DND-41 (cell line): ENCODE measurements around the gene TH.

Experiments
- ATAC-seq: fragments of 200-7000 bp; cut with Tn5 transposase; 3 replicates; pipeline ENCODE4 v1.9.1; 2021; ENCODE audit warnings: low read depth; ENCODE audit not compliant: insufficient read depth
- DNase-seq: peaks from one replicate; pipeline ENCODE4 v3.0.0-alpha.2; 2020
- H2AFZ ChIP-seq: 2 replicates; pipeline ENCODE4 v1.6.0; 2012; ENCODE audit warnings: low read depth, low read length
- H3K27ac ChIP-seq: 2 replicates; pipeline ENCODE4 v1.5.1; 2012; ENCODE audit warnings: low read length, inconsistent platforms
- H3K27me3 ChIP-seq: fragments of 200-600 bp; sonication (generic); 2 replicates; pipeline ENCODE4 v1.6.0; 2012; ENCODE audit warnings: low read length, mild to moderate bottlenecking, inconsistent platforms; ENCODE audit not compliant: insufficient read depth, poor library complexity
- H3K36me3 ChIP-seq: 2 replicates; pipeline ENCODE4 v1.5.1; 2012; ENCODE audit warnings: low read length, inconsistent platforms; ENCODE audit not compliant: insufficient read depth
- H3K4me1 ChIP-seq: 2 replicates; pipeline ENCODE4 v1.5.1; 2012; ENCODE audit warnings: mild to moderate bottlenecking, low read length; ENCODE audit not compliant: insufficient read depth
- H3K4me2 ChIP-seq: 2 replicates; pipeline ENCODE4 v1.6.0; 2012; ENCODE audit warnings: mild to moderate bottlenecking, moderate library complexity, low read length, inconsistent platforms; ENCODE audit not compliant: insufficient read depth
- H3K4me3 ChIP-seq, 2 experiments: fragments of 200-600 bp in 1 of 2; shearing (Covaris generic) in 1 of 2; 2 replicates each; pipeline ENCODE4 v1.5.1; 2012 to 2016; ENCODE audit warnings: inconsistent platforms in 2 of 2, low read length in 2 of 2, mild to moderate bottlenecking in 2 of 2, low read depth in 1 of 2, moderate library complexity in 1 of 2
- H3K79me2 ChIP-seq: 2 replicates; pipeline ENCODE4 v1.6.0; 2012; ENCODE audit warnings: low read length, inconsistent platforms; ENCODE audit not compliant: insufficient read depth
- H3K9ac ChIP-seq: 2 replicates; pipeline ENCODE4 v1.6.0; 2012; ENCODE audit warnings: low read depth, mild to moderate bottlenecking, inconsistent platforms, low read length, moderate library complexity
- H3K9me3 ChIP-seq: 2 replicates; pipeline ENCODE4 v1.5.1; 2012; ENCODE audit warnings: low read length, moderate library complexity, mild to moderate bottlenecking, inconsistent platforms; ENCODE audit not compliant: insufficient read depth, severe bottlenecking
- H4K20me1 ChIP-seq: 2 replicates; pipeline ENCODE4 v1.6.0; 2012; ENCODE audit warnings: low read length; ENCODE audit not compliant: insufficient read depth
- CTCF ChIP-seq: IDR thresholded peaks from 2 replicates; pipeline ENCODE4 v1.5.1; 2012; ENCODE audit warnings: borderline replicate concordance, low read length, moderate library complexity, mild to moderate bottlenecking; ENCODE audit not compliant: poor library complexity, severe bottlenecking; ENCODE audit errors: extremely low read depth
- EZH2 ChIP-seq: IDR thresholded peaks from 3 replicates; pipeline ENCODE4 v1.6.1; 2012; ENCODE audit warnings: borderline replicate concordance, low read depth, mild to moderate bottlenecking, moderate library complexity, low read length, inconsistent platforms; ENCODE audit not compliant: severe bottlenecking

The TH gene

DNA sequence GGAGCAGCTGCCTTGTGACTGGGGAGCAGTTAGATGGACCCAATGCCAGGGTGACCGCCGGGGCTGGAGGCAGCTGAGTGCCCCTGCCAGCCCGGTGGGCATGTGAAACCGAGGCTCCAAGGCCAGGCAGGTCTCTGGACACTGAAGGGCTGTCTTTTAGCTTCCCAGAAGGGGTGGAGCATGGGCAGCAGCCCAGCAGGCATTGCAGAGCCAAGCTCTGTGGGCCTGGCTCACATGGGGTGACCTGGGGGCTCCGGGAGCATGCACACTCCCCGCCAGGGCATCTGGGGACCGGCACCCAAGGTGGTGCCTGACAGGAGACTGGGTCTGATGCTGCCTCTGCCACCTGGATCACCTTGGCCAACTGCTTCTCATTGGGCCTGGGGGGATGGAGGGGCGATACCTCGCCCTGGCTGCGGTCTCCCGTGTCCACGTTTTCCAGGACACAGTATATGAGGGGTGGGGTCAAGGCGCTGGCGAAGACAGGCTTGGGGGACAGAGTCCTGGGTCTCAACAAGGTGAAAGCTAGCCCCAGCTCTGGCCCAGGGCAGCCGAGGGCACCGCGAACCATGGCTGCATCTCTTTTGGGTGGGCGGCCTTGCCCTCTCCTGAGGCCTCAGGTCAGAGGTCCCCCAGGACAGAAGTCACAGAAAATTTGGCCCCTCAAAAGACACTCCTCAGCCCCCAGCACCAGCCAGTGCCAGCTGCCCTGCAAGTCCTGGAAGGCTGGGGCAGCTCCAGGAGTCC lies 14.1 kb downstream of the TH start:
- Histone ChIP-seq H3K4me3 (no peak overlapping the region), H3K79me2 (no peaks in the 10 kb centered on the region), H3K27me3 (no peaks in the 10 kb centered on the region), H3K9me3 (no peaks in the 10 kb centered on the region), H3K9ac (no peak overlapping the region), H3K36me3 (no peaks in the 10 kb centered on the region), H3K4me2 (no peak overlapping the region), H3K4me1 (no peaks in the 10 kb centered on the region), H2AFZ (no peak overlapping the region), H4K20me1 (0 out of 2 replicates have a peak, but pooled peaks cover 13% of the 10 kb centered on the region), H3K27ac (no peak overlapping the region)
- ATAC-seq, result no peak
- TF ChIP-seq EZH2 (no peak), CTCF (no peak)
- DNase-seq, result no peak

DNA sequence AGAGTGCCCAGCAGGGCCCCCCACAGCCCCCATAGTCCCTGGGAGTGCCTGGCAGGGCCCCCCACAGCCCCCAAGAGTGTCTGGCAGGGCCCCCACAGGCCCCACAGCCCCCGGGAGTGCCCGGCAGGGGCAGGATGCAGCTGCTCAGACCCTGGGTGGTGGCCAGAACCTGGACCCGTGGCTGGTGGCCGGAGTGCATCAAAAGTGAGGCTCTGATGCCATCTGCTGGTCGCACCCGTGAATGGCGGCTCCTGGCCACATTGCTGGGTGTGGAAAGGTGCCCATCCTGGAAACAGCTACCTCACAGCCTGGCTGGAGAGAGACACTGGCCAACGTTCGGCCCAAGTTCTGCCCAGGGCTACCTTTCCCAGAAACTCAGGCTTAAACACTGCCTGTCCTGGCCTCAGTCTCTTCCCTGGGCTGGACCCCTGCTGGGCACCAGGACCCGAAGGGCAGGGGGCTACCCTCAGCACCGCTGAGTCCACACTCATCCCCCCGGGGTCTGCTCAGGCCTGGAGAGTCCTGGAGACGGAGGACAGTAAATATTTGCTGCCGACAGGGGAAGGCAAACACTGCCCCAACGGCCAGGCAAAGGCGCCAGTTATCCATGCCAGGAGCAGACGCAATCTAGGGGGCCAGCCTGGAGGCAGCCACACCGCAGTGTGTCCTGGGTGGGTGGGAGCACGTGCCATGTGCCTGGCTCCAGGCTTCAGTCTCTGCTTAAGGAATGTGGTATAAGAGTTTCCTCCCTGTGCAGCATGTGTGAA lies 15.0 kb downstream of the TH start:
- Histone ChIP-seq H3K27me3 (no peaks in the 10 kb centered on the region), H3K4me1 (peaks cover 3% of the 10 kb centered on the region), H4K20me1 (0 out of 2 replicates have a peak, but pooled peaks cover 15% of the 10 kb centered on the region), H2AFZ (no peak overlapping the region), H3K4me2 (no peak overlapping the region), H3K4me3 (no peak overlapping the region), H3K27ac (no peak overlapping the region), H3K79me2 (no peaks in the 10 kb centered on the region), H3K9me3 (no peaks in the 10 kb centered on the region), H3K9ac (no peak overlapping the region), H3K36me3 (no peaks in the 10 kb centered on the region)
- peak; percentile 56 for DNase-seq
- TF ChIP-seq EZH2 (no peak), CTCF (peak; percentile 87)
- peak; percentile 49; the same call in 1 of the 3 replicates for ATAC-seq

- peaks cover 19% of the 10 kb centered on the region; the same call in 1 of the 2 replicates for H4K20me1 ChIP-seq
- H3K79me2 ChIP-seq, result no peaks in the 10 kb centered on the region
- H3K27ac ChIP-seq, result no peak overlapping the region
- ATAC-seq, result no peak
- H3K9ac ChIP-seq, result no peak overlapping the region
- no peak overlapping the region for H2AFZ ChIP-seq
- no peak for DNase-seq
- H3K9me3 ChIP-seq, result no peaks in the 10 kb centered on the region
- no peak overlapping the region for H3K4me2 ChIP-seq
- peaks cover under 1% of the 10 kb centered on the region for H3K27me3 ChIP-seq
- H3K4me1 ChIP-seq, result peaks cover 5% of the 10 kb centered on the region
- no peak overlapping the region for H3K4me3 ChIP-seq
- no peak for TF ChIP-seq CTCF
- H3K36me3 ChIP-seq, result no peaks in the 10 kb centered on the region
These were observed 16.1 kb downstream of the TH start for GRCh38 chr11:2155511-2155910.
